HG02678 (cell line): ENCODE results near the gene C11orf91.
"Not testable (repeated sequence)": the region's sequence is repeated elsewhere in the genome, so short reads cannot be mapped to it uniquely, and the experiment has no call there.

Experiments used
- ATAC-seq: cut with Tn5 transposase; IDR thresholded peaks from one replicate; pipeline ENCODE4 v1.9.1; 2021; ENCODE audit warnings: mild to moderate bottlenecking, moderate library complexity; ENCODE audit not compliant: unreplicated experiment

C11orf91 gene

DNA sequence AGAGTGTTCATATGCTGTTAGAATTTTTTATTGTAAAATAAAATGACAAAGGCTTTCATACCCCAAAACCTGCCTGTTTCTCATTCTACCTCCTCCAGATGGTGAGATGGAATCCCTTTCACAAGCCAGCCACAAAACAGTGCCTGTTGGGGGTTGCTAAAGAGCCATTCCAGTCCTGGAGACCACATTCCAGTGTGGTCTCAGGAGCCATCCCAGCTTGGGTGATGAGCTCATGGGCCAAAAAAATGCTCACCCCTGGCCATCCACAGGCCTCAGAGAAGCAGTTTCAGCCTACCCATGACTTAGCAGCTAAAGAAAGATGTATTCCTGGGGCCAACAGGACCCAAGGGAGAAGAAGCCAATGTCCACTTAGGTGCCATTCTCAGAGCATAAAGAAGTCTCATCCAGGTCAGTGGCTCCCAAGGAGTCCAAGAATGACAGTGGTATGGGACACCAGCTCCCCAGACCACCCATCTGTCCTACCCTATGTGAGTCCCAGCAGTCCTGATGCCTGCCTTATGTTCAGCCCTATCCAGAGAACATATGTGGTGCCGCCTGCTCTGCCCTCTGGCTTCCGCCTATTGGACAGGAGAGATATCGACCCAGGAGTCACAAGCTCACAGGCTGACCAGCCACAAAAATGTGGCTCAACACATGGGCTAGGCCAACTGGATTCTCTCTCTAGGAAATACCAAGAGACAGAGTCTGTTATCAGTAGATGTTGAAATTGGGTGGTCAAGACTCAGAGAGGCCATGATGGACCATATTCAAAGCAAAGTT lies 26.4 kb downstream of the C11orf91 start:
- ATAC-seq, result no peak

DNA sequence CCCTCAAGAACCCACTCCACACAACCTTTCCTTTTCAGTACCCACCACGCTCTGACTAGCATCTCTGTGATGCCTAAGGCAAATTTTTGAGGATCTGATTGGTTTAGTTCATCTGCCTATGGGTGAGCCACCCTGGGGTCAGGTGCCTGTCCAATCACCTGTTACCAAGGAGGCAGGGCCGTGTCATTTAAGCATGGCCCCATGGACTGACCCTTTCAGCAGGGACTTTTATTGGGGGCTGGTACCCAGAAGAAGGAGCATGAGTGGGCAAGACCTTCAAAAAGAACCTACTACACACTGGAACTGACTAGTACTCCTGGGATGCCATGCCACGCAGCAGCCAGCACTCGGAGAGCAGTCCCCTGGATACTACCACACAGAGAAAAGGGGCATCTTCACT lies 28.4 kb downstream of the C11orf91 start:
- no peak for ATAC-seq

DNA sequence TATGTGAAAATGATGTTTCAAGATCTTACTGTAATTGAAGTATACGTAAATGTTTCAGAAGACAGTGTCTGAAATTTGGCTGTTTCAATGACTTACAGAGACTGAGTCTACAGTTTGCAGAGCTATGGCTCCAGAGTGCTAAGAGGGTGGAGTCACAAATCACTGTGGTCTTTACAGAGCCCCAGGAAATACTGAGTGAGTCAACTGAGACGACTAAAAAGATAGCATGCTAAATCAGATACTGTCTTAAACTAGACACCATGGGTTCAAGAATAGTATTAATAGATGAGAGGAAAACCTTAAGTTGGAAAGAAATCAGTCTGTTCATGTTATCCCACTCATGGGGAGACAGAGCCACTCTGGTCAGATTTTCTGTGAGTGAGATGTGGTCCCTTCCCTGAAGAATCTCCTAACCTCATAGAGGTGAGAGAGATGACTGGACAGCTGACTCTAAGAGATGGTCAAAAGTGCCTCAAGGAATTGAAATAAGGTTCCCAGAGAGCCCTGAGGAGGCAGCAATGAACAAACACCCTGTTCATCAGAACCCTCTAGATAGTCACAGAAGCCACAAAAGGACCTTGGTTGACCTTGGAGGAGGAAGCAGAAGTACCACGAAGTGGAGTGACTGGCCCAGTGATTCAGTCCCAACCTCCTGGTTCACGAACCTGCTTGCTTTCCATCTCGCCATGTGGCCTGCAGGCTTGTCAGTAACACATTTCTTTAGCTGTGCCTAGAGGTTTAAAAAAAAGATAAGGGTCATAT lies 30.2 kb downstream of the C11orf91 start:
- no peak for ATAC-seq

DNA sequence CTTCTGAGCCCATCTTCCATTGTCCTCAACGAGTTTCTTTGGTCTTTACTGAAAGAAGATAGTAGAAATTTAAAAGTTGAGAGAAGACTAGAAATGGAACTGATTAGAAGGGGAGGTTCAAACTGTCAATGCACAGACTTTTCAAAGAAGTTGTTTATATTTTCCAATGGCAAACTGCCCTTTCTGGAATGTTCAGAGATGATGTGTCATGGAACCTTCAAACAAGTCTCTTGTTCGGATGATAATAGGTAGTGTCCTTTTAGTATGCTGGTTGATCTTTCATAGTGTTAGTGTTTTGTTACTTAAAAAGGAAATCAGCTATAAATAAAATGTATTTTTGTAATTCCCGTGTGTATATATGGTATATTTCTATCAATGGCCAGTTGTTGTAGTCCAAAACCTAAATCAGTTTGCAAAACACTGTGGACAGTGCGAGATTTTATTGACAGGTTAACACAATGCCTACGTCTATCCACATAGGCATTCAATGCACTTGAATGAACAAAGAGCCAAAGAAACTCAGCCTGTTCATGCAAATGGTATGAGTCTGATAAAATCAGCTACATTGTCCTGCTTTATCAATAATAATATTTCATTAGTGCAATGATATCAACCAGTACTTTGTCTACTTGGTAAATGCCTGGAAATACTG lies 30.9 kb downstream of the C11orf91 start:
- no peak for ATAC-seq

DNA sequence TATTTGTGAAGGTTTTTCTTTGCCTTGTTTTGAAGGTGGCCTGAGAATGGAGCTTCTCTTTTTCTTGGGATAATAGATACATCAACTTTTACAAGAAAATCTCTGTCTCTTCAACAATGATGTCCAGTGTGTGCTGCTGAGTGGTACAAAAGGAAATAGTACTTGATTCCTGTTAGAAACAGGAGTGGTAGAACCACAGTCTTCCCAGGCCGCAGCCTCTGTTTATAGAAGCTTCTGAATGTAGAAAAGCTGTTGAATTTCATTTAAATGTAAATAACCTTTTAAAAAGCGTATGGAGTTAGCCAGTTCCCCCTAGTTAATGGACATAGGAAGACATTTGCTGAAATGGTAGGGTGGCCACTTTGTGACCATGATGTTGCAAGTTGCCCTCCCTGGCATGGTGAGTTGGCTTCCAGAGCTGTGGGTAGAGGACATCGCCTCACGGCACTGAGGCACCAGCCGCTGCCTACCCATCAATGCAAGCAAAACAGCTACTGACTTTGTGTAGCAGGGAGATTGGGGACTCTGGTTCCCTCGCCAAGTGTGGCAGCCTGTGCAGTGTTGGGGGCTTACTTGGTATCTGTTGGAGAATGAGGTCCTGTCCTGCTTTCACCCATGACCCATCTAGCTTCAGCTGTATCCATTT lies 31.6 kb downstream of the C11orf91 start:
- ATAC-seq, result no peak

DNA sequence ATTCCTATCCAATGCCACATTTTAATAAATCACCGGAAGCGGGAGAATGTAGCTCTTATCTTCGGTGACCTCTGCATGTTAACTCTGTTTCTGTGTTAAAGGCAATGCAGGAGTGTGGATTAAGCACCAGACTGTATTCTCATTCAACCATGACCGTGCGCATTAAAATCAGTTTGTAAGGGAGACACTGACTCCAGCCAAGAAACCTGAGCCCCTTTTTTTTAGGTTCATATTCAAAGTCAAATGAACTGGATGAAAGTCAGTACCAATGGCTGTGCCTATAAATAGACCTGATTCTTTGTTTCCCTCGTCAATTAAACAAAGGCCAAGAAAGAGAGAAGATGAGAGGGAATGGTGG lies 32.2 kb downstream of the C11orf91 start:
- ATAC-seq, result no peak

DNA sequence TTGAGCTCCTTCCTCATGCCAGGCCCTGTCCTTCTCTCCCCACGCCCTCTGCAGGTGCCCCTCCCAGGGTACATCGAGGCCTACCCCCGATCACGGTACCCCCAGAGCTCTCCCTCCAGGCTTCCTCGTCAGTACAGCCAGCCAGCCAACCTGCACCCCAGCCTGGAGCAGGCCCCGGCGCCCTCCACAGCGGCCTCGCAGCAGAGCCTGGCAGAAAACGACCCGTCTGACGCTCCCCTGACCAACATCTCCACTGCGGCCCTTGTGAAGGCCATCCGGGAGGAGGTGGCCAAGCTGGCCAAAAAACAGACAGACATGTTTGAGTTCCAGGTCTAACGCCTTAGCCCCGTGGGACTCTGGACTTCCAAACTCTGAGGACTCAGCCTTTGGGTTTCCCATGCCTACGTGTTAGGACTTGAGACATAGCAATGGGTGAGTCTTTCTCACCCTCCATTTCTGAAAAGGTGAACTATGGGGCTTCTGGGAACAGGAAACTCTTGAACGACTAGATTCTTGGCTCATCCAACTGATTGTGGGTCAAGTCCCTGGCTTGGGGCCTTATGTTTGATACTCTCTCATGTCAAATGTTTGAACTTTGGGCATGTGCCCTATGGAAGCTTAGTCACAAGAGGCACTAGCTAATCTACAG lies 32.7 kb downstream of the C11orf91 start:
- no peak for ATAC-seq

DNA sequence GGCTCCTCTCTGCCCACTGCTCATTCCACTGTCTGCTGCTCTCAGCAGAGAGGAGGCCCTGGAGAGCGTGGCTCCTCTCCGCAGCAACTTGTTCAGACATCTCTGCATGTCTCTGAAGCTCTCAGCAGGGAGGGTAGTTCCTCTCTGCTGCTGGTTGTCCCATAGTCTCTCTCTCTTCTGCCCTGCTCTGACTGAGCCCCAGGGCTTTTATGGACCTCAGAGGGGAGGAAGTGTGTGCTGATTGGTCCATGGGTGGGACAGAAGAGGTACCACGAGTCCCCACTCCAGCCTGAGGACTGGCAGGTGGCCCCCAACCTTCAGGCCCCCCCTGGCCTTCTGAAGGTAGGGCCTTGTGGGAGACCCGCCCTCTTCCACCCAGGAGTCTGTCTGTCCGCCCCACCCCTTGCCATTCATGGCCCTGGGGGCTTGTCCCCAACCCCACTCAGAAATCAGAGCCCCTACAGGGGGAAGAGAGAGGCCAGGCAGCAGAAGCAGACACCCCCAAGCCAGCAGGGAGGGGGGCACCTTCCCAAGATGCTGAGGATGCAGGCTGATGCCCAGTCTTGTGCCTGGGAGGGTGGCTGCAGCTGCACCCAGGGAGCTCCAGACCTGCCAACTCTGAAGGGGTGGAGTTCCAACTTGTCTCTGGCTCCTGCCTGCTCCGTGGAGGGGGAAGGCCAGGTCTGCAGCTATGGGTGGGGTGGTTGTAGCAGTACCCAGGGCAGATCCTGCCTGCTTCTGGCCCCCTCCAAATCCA lies 35.1 kb downstream of the C11orf91 start:
- no peak for ATAC-seq

DNA sequence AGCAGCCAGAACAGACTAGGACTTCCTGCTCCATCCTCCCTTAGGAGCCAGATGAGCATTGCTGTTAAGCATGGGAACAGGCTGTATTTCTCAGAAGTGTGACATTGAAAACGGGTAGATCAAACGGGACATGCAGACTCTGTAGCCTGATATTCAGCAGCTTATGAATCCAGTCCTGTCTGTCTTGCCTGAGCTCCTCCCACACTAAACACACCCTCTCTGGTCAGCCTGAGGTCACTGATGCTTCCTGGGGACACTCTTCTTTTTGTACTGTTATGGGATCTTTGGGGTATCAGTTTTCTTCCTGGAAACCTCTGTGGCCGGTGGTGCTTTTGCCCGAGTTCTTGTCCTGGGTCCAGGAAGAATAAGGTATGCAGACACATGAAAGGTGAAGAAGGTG lies 35.8 kb downstream of the C11orf91 start:
- ATAC-seq, result no peak

DNA sequence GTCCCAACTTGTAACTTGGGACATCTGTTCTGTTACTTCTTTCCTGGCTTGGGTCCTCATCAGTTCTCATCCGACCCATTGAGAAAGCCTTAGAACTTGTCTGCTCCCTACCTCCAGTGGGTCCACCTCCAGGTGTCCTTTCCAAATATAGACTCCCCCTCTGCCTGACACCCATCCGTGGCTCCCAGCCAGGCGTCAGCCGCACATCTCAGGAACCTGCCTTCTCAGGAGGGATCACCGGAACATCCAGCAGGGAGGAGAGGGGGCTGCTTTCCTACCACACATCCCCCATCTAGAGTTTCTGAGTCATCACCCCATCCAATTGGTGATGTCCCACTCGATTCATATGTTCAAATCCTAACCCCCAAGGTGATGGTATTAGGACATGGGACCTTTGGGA lies 36.5 kb downstream of the C11orf91 start:
- ATAC-seq, result no peak

DNA sequence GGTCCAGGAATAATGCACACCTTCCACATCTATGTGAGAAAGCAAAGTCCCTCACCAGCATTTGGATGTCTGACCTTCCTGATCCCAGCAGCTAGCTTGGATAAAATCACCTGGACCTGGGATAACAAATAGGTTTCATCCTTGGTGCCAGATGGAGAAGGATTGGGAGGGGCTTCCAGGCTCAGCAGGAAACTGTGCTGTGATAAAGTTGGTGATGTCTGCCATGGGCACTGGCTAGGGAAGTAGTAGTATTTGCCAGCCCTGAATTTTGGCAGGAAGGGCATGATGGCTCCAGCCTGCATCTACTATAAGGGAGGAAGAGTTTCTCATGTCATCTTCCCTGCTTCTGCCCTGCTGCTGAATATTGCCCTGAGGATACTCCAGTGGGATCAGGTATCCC lies 37.5 kb downstream of the C11orf91 start:
- ATAC-seq, result no peak

DNA sequence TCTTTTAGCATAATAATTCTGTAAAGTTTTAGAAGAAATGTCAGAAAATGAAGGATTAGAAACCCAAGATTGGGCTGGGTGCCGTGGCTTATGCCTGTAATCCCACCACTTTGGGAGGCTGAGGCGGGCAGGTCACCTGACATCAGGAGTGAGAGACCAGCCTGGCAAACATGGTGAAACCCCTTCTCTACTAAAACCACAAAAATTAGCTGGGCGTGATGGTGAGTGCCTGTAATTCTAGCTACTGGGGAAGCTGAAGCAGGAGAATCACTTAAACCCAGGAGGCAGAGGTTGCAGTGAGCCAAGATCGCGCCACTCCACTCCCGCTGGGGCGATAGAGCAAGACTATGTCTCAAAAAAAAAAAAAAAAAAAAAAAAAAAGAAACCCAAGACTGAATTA lies 39.1 kb downstream of the C11orf91 start:
- ATAC-seq, result not testable (repeated sequence)

DNA sequence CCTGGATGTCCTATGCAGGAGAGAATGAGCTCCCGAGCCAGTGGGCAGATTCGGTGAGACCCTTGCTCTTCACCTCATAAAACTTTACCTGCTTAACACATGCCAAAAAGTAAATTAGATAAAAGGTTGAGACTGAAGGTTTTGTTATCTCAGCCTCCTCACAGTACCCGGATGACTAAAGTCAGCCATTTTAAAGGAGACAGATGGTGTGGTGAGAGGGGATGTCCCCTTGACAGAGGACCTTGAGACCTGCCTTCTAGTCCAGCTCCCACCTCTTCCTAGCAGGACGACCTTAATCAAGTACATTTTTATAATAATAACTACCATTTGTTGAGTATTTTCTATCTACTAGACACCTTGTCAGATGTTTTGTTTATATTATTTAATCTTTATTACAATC lies 39.7 kb downstream of the C11orf91 start:
- no peak for ATAC-seq

DNA sequence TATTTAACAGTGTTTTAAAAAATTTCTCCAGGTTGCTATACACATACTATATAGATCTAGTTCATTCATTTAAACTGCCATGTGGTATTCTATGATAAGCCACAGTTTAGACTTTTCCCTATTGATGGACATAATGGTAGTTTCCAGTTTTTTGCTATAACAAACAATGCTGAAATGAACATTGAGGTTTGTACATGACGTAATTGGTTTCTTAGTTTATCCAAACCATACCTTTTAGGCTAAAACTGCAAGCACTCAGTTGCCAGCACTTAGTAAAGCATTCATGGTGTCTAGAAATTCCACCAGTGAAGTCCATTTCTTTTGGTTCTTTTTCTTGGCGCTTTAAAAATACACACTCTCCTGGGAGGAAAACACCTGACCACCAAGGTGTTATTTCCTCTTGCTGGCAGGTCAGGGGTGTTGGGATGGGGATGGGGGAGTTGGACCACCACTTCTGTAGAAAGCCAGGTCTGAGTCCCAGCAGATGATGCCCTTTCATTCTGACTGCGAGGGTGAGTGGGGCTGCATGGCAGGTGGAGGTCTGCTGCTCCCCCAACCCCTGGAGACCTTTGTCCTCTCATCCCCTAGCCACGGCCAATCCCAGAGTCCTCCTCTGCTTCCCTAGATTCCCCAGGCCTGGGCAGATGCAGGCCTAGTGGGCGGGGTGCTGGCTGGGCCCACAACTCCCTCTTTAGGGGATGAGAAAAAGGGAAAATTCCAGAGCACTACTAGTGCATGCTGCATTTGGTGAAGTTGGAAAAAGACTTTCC lies 41.1 kb downstream of the C11orf91 start:
- no peak for ATAC-seq

DNA sequence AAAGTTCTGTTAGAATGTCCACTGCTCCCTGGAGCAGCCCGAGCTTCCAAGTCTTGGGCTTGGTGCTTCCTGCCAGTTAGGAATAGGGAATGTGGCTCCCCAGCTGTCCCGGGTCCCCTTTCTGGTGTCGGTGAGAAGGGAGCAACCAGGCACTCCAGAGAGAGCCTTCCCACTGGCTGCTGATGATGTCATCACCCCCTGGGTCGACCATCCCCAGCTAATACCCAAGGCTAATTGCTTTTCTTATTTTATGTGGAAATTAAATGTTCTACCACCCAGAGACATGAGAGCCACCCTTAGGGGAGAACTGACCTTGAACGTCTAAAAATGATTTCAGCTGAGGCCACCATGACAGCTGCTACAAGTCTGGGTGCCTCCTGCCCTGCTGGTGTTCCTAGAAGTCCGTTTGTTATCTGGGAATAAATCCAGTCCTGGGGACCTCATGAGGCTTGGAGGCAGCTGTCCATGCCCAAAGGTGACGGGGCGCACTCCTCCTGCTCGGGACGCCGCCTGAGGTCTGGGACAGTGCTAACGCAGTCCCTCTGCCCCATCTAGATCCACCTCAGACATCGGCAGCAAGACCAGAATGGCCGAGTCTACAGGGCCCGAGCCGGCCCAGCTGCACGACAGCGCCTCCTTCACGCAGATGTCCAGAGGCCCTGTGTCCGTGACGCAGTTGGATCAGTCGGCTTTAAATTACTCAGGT lies 42.3 kb downstream of the C11orf91 start:
- ATAC-seq, result no peak

DNA sequence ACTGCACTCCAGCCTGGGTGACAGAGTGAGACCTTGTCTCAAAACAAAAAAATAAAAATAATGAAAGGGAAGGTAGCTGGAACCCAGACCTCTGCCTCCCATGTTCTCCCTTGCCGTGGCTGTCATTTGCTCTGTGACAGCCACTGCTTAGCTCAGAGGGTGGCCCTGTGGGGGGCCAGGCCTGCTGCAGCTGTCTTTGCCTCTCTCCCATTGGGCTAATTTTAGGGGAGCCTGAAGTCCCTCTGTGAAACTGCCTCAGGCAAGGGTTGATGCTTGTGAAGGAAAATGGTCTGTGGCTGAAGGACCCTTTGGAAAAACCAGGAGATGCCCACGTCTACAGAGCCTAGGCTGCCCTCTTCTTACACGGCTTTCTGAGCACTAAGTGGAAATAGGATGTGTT lies 42.9 kb downstream of the C11orf91 start:
- ATAC-seq, result no peak

DNA sequence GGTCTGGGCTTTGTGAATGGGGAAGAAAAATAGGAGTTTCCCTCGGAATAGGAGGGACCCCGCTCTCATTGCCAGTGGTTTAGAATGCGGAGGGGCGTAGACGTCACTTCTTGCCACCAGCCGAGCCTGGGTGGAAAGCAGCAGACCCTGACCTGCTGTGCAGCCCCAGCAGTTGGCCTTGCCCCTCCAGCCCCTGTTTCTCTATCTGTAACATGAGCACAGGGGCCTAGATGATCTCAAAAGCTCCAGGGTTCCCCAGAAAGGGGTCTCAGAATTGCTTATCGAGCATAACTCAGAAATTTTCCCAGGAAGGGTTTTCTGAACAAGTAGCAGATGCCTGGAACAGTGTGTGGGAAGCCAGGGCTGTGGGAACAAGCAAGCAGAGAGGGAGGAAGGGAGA lies 43.9 kb downstream of the C11orf91 start:
- ATAC-seq, result no peak

DNA sequence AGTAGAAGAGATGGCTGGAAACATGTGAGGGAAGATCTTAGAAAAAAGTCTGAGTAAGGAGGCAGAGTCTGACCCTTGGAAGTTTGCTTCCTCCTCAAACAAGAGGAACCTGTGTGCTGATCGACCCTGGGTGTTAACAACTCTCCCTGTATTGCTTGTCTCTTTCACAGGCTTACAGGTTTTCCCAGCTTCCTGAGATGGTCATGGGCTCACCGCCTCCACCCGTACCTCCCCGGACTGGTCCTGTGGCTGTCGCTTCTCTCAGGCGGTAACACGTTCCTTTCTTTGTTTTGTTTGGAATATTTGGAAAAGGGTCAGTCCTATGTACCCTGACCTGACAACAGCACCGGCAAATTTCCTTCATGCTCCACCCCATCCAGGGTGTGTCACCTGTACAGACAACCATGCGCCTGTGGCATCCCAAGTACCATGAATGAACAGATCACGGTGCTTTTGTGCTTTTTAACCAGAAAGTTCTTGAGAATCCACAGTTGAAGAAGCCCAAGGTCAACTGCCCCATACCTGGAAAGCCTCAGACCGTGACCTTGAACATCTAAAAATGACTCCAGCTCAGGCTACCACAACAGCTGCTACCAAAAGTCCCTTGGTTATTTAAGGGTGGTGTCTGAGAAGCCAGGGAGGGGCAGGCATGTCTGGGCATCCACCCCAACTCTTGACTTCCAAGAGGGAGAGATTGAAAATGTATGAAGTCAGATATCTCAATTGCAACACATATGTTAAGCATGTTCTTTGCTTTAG lies 44.6 kb downstream of the C11orf91 start:
- ATAC-seq, result peak; percentile 60
